ENCODE measurements around the gene RABEP2. TPM values are rescaled to one million over a fixed set of nuclear protein-coding genes. Genes with fewer than 3 reads are reported as not detected.

RABEP2 gene
- total and polyA plus RNA-seq, 9 donors: 0.32 to 14.8 (median 11.3) TPM

GRCh38 chr16:28938721-28939120, 13.7 kb upstream of the RABEP2 start:
- Histone ChIP-seq H3K27me3 (no peaks in the 10 kb centered on the region), H3K27ac (no peak overlapping the region), H3K4me1 (ENCODE audit: insufficient read depth) (peaks cover 5% of the 10 kb centered on the region), H3K9me3 (no peaks in the 10 kb centered on the region), H3K4me3 (no peak overlapping the region), H3K36me3 (no peaks in the 10 kb centered on the region)
- 75 to 84% (median 77%) methylated on average over 7 of the region's 7 CpGs for WGBS, 3 donors
- intact Hi-C loops (cut with DNase I): loop anchor here in 2 of 4 donors (5.0 to 10.0 kb wide), 2 partner anchors 114 to 126 kb away; partner anchors contain the start of gene ATXN2L (in 1 of the 2)
- TF ChIP-seq POLR2A (IDR thresholded peaks at IDR 0.05) (no peak), EP300 (IDR thresholded peaks at IDR 0.05) (no peak)
- no peak for DNase-seq

GRCh38 chr16:28937222-28937876, 12.3 kb upstream of the RABEP2 start:
- Histone ChIP-seq H3K4me1 (ENCODE audit: insufficient read depth) (peaks cover 5% of the 10 kb centered on the region), H3K36me3 (no peaks in the 10 kb centered on the region), H3K27ac (no peak overlapping the region), H3K4me3 (no peak overlapping the region), H3K9me3 (no peaks in the 10 kb centered on the region), H3K27me3 (no peaks in the 10 kb centered on the region)
- DNase-seq: no peak
- TF ChIP-seq EP300 (IDR thresholded peaks at IDR 0.05): no peak
- intact Hi-C loops (cut with DNase I): loop anchor here in 2 of 4 donors (5.0 to 10.0 kb wide), 2 partner anchors 113 to 125 kb away; partner anchors contain the start of gene ATXN2L (in 1 of the 2)
- WGBS, 3 donors: 72 to 76% (median 74%) methylated on average over 14 of the region's 14 CpGs

GRCh38 chr16:28936784-28937155, 11.7 kb upstream of the RABEP2 start:
- DNase-seq: no peak
- intact Hi-C loops (cut with DNase I): loop anchor here in 2 of 4 donors (5.0 to 10.0 kb wide), 2 partner anchors 112 to 124 kb away; partner anchors contain the start of gene ATXN2L (in 1 of the 2)
- 66 to 69% (median 68%) methylated on average over 26 of the region's 26 CpGs for WGBS, 3 donors
- Histone ChIP-seq H3K4me1 (ENCODE audit: insufficient read depth) (peaks cover 5% of the 10 kb centered on the region), H3K27me3 (no peaks in the 10 kb centered on the region), H3K4me3 (no peak overlapping the region), H3K9me3 (no peaks in the 10 kb centered on the region), H3K36me3 (no peaks in the 10 kb centered on the region), H3K27ac (no peak overlapping the region)
- TF ChIP-seq EP300 (IDR thresholded peaks at IDR 0.05) (no peak), POLR2A (IDR thresholded peaks at IDR 0.05) (no peak), CTCF (IDR thresholded peaks at IDR 0.05) (no peak)

GRCh38 chr16:28935924-28936783, 11.1 kb upstream of the RABEP2 start:
- no peak overlapping the region for H3K27ac ChIP-seq
- no peaks in the 10 kb centered on the region for H3K27me3 ChIP-seq
- no peaks in the 10 kb centered on the region for H3K9me3 ChIP-seq
- peaks cover 5% of the 10 kb centered on the region for H3K4me1 ChIP-seq (ENCODE audit: insufficient read depth)
- TF ChIP-seq CTCF (IDR thresholded peaks at IDR 0.05): no peak
- no peak for TF ChIP-seq POLR2A (IDR thresholded peaks at IDR 0.05)
- no peak for TF ChIP-seq EP300 (IDR thresholded peaks at IDR 0.05)
- H3K36me3 ChIP-seq: no peaks in the 10 kb centered on the region
- WGBS, 3 donors: 16 to 24% (median 23%) methylated on average over 36 of the region's 36 CpGs
- H3K4me3 ChIP-seq: no peak overlapping the region
- intact Hi-C loops (cut with DNase I): loop anchor here in 2 of 4 donors (5.0 to 10.0 kb wide), 2 partner anchors 111 to 124 kb away; partner anchors contain the start of gene ATXN2L (in 1 of the 2)
- DNase-seq: peak; percentile 76 to 87 (median 82)

- Histone ChIP-seq H3K4me1 (ENCODE audit: insufficient read depth) (peaks cover 5% of the 10 kb centered on the region), H3K27ac (no peak overlapping the region), H3K36me3 (no peaks in the 10 kb centered on the region), H3K4me3 (no peak overlapping the region), H3K9me3 (no peaks in the 10 kb centered on the region), H3K27me3 (no peaks in the 10 kb centered on the region)
- intact Hi-C loops (cut with DNase I): loop anchor here in 2 of 4 donors (5.0 to 10.0 kb wide), 2 partner anchors 111 to 123 kb away; partner anchors contain the start of gene ATXN2L (in 1 of the 2)
- no peak for DNase-seq
- no peak for TF ChIP-seq POLR2A (IDR thresholded peaks at IDR 0.05)
- no peak for TF ChIP-seq EP300 (IDR thresholded peaks at IDR 0.05)
- no peak for TF ChIP-seq CTCF (IDR thresholded peaks at IDR 0.05)
- 95 to 98% (median 96%) methylated on average over 4 of the region's 4 CpGs for WGBS, 3 donors
These were observed 10.3 kb upstream of the RABEP2 start for GRCh38 chr16:28935346-28935745.

Data from ovary (tissue), 9 donors.